ENCODE data around the gene ZNF84. TPM values are rescaled to one million over a fixed set of nuclear protein-coding genes. Genes with fewer than 3 reads are reported as not detected.

The ZNF84 gene
- total and polyA plus RNA-seq, 2 of the 8 experiments (the other 6 are each of a cell fraction or from before 2014, with no cell fraction given): 8.9 to 34.0 TPM

DNA sequence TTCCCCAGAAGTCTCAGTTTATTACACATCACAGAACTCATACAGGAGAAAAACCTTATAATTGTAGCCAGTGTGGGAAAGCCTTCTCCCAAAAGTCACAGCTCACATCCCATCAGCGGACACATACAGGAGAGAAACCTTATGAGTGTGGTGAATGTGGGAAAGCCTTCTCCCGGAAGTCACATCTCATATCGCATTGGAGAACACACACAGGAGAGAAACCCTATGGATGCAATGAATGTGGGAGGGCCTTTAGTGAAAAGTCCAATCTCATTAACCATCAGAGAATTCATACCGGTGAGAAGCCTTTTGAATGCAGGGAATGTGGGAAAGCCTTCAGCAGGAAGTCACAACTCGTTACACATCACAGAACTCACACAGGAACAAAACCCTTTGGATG is 20.1 kb downstream of the ZNF84 start:
- Histone ChIP-seq H4K8ac (ENCODE audit: extremely low read depth, insufficient read depth, low read length) (no peak overlapping the region), H3K18ac (ENCODE audit: extremely low read depth, low read length) (no peak overlapping the region), H2AFZ (ENCODE audit: low read length) (no peak overlapping the region), H3K4me3 (ENCODE audit: extremely low read depth in 1 of 4, insufficient read depth in 2 of 4, low read depth in 3 of 4, low read length in 4 of 4) (no peak overlapping the region; a peak in 2 of 8 replicates), H2BK15ac (ENCODE audit: low read length) (no peak overlapping the region), H3K4me2 (ENCODE audit: insufficient read depth in 1 of 2, low read depth in 2 of 2, low read length in 2 of 2) (no peak overlapping the region), H3K4ac (replicated peaks; ENCODE audit: insufficient read length, low read depth, low read length) (no peak overlapping the region), H3K79me2 (ENCODE audit: control insufficient read depth in 1 of 2, insufficient read depth in 2 of 2, low read length in 2 of 2) (no peaks in the 10 kb centered on the region), H4K91ac (replicated peaks; ENCODE audit: insufficient read length, low read length) (no peak overlapping the region), H3K36me3 (ENCODE audit: control insufficient read depth in 2 of 4, insufficient read depth in 4 of 4, low read length in 3 of 4) (peaks cover 15 to 74% (median 47%) of the 10 kb centered on the region in 4 experiments), H3K23ac (ENCODE audit: insufficient read length) (no peak overlapping the region), H2AK5ac (ENCODE audit: low read depth, low read length) (no peak overlapping the region), H2BK5ac (ENCODE audit: low read depth, low read length) (no peak overlapping the region), H4K5ac (ENCODE audit: insufficient read length, low read depth, low read length) (no peak overlapping the region), H3K9me3 (ENCODE audit: insufficient read depth in 2 of 2, low read depth in 1 of 2, low read length in 1 of 2) (peaks cover 83 to 85% of the 10 kb centered on the region in 2 experiments), H3K27ac (ENCODE audit: low read depth, low read length) (no peak overlapping the region), H3K23me2 (ENCODE audit: low read depth, low read length) (no peaks in the 10 kb centered on the region), H3K14ac (ENCODE audit: insufficient read length) (no peak overlapping the region), H3K56ac (replicated peaks; ENCODE audit: insufficient read length, low read depth, low read length) (no peak overlapping the region), H4K20me1 (replicated peaks in 1 of 2; ENCODE audit: control insufficient read depth in 1 of 2, insufficient read depth in 2 of 2, low read length in 2 of 2) (no peaks in the 10 kb centered on the region), H3K27me3 (replicated peaks in 1 of 4; ENCODE audit: control insufficient read depth in 3 of 4, extremely low read depth in 1 of 4, insufficient read depth in 3 of 4, low read length in 3 of 4) (no peaks in the 10 kb centered on the region), H3K4me1 (replicated peaks in 1 of 4; ENCODE audit: control insufficient read depth in 3 of 4, insufficient read depth in 4 of 4, low read length in 3 of 4) (no peaks in the 10 kb centered on the region), H2BK120ac (replicated peaks; ENCODE audit: low read depth, low read length) (no peak overlapping the region), H3K79me1 (ENCODE audit: low read depth, low read length) (no peaks in the 10 kb centered on the region), H2BK20ac (ENCODE audit: low read length) (no peak overlapping the region), H2BK12ac (ENCODE audit: low read depth, low read length) (no peak overlapping the region), H3K9ac (replicated peaks in 1 of 4; ENCODE audit: extremely low read depth in 1 of 4, low read depth in 3 of 4, low read length in 3 of 4) (no peak overlapping the region)
- 93% methylated on average over 5 of the region's 5 CpGs; no CpG with 5 or more reads in 1 of the 2 experiments for WGBS, 2 experiments (ENCODE audit: extremely low coverage in 1 of 2, insufficient coverage in 1 of 2, insufficient read length in 1 of 2, insufficient replicate concordance in 2 of 2, low coverage in 1 of 2, low lambda C conversion rate in 2 of 2, missing lambda C conversion rate in 1 of 2)
- FAIRE-seq: peak; percentile 55
- ChIA-PET CTCF (ENCODE audit: partially characterized antibody) (no interaction called here), POLR2A (ENCODE audit: partially characterized antibody) (interaction anchor here (1.4 to 3.6 kb wide), 8 partner anchors 9 to 124 kb away, joined by 4 to 26 read pairs (median 6); partner anchors contain the start of genes ZNF10, ZNF26, ZNF268 and ZNF891)
- DNase-seq (ENCODE audit: low read depth in 1 of 2, low spot score in 2 of 2): no peak
- TF ChIP-seq TAF7 (optimal IDR thresholded peaks at IDR 0.05; ENCODE audit: borderline replicate concordance, low read depth, low read length): peak; percentile 22
- TF ChIP-seq KDM1A (IDR thresholded peaks at IDR 0.05; ENCODE audit: borderline replicate concordance, low read length): no peak

All from H1 (cell line).